Measurements from ENCODE around the gene MBD6.

The MBD6 gene

GRCh38 chr12:57522011-57522886, at the start of gene MBD6:
MBD6 (plus strand) TSS chr12:57522824; CDS start chr12:57524304, 1,480 bp downstream.
- H3K9me3 ChIP-seq (replicated peaks; ENCODE audit: insufficient read depth, low read length) = no peaks in the 10 kb centered on the region
- DNase-seq = peak; percentile 93
- H3F3A ChIP-seq (ENCODE audit: insufficient read depth, low read length) = peaks cover 34% of the 10 kb centered on the region
- TF ChIP-seq EZH2 (optimal IDR thresholded peaks at IDR 0.05; ENCODE audit: low read depth, low read length) (no peak), EZH2phosphoT487 (IDR thresholded peaks at IDR 0.05; ENCODE audit: low read length) (no peak), CTCF (IDR thresholded peaks at IDR 0.05; ENCODE audit: low read length) (0 out of 2 replicates have a peak, but pooled peaks have one; percentile 10)
- H3K4me3 ChIP-seq (ENCODE audit: low read length) = peak within 1 kb of the TSS; percentile 87
- H3K27ac ChIP-seq (ENCODE audit: low read length) = peak within 1 kb of the TSS; percentile 92
- peaks cover 23% of the 10 kb centered on the region for H3K4me1 ChIP-seq (ENCODE audit: low read length)
- H3K36me3 ChIP-seq (replicated peaks; ENCODE audit: insufficient read depth, low read length) = no peaks in the 10 kb centered on the region
- H3K9ac ChIP-seq (ENCODE audit: low read length) = peak within 1 kb of the TSS; percentile 73
- peak within 1 kb of the TSS; percentile 55 for H2AFZ ChIP-seq (ENCODE audit: low read length)
- no peaks in the 10 kb centered on the region for H4K20me1 ChIP-seq (ENCODE audit: insufficient read depth, low read length)
- no peaks in the 10 kb centered on the region for H3K9me2 ChIP-seq (replicated peaks; ENCODE audit: insufficient read depth, low read length)
- no peaks in the 10 kb centered on the region for H3K27me3 ChIP-seq (replicated peaks; ENCODE audit: insufficient read depth, low read length)
- peak within 1 kb of the TSS; percentile 84 for H3K4me2 ChIP-seq (ENCODE audit: low read depth, low read length)
- H3K79me2 ChIP-seq (ENCODE audit: low read length) = peaks cover 64% of the 10 kb centered on the region

GRCh38 chr12:57473392-57473791, 49.2 kb upstream of the MBD6 start:
- Histone ChIP-seq H3K4me3 (ENCODE audit: low read length) (no peak overlapping the region), H3K27ac (ENCODE audit: low read length) (no peak overlapping the region), H4K20me1 (ENCODE audit: insufficient read depth, low read length) (no peaks in the 10 kb centered on the region), H3F3A (ENCODE audit: insufficient read depth, low read length) (no peaks in the 10 kb centered on the region), H3K79me2 (ENCODE audit: low read length) (no peaks in the 10 kb centered on the region), H3K9ac (ENCODE audit: low read length) (no peak overlapping the region), H3K36me3 (replicated peaks; ENCODE audit: insufficient read depth, low read length) (no peaks in the 10 kb centered on the region), H3K9me2 (replicated peaks; ENCODE audit: insufficient read depth, low read length) (no peaks in the 10 kb centered on the region), H3K27me3 (replicated peaks; ENCODE audit: insufficient read depth, low read length) (0 out of 2 replicates have a peak, but pooled peaks cover under 1% of the 10 kb centered on the region), H3K9me3 (replicated peaks; ENCODE audit: insufficient read depth, low read length) (no peaks in the 10 kb centered on the region), H2AFZ (ENCODE audit: low read length) (no peak overlapping the region), H3K4me1 (ENCODE audit: low read length) (peaks cover 8% of the 10 kb centered on the region; the same call in 1 of the 2 replicates), H3K4me2 (ENCODE audit: low read depth, low read length) (no peak overlapping the region)
- DNase-seq = no peak
- TF ChIP-seq CTCF (IDR thresholded peaks at IDR 0.05; ENCODE audit: low read length) = no peak
- TF ChIP-seq EZH2 (optimal IDR thresholded peaks at IDR 0.05; ENCODE audit: low read depth, low read length) = no peak
- TF ChIP-seq EZH2phosphoT487 (IDR thresholded peaks at IDR 0.05; ENCODE audit: low read length) = no peak

DNA sequence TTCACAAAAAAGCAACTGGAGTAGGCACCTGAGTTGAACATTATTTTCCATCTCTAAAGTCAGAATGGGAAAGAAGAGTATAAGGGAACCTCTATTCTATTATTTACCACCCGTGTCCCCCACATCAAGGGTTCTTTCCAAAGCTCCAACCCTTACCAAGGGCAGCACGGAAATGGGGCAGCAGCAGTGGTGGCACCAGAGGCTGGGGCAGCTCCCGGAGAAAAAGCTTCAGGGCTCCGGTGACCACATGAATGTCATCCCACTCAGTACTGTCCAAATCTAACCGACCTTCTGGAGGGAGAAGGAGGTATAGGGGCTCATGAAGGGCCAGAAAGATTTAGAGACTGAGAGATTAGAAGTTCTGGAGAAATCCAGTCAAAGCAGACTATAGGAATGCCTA, 48.7 kb upstream of the MBD6 start:
- Histone ChIP-seq H3K4me1 (ENCODE audit: low read length) (peaks cover 8% of the 10 kb centered on the region; the same call in 1 of the 2 replicates), H3K27ac (ENCODE audit: low read length) (no peak overlapping the region), H3K9me2 (replicated peaks; ENCODE audit: insufficient read depth, low read length) (no peaks in the 10 kb centered on the region), H3K36me3 (replicated peaks; ENCODE audit: insufficient read depth, low read length) (no peaks in the 10 kb centered on the region), H3K79me2 (ENCODE audit: low read length) (no peaks in the 10 kb centered on the region), H4K20me1 (ENCODE audit: insufficient read depth, low read length) (no peaks in the 10 kb centered on the region), H3K9me3 (replicated peaks; ENCODE audit: insufficient read depth, low read length) (no peaks in the 10 kb centered on the region), H2AFZ (ENCODE audit: low read length) (no peak overlapping the region), H3K27me3 (replicated peaks; ENCODE audit: insufficient read depth, low read length) (no peaks in the 10 kb centered on the region), H3K9ac (ENCODE audit: low read length) (no peak overlapping the region), H3K4me3 (ENCODE audit: low read length) (no peak overlapping the region), H3F3A (ENCODE audit: insufficient read depth, low read length) (no peaks in the 10 kb centered on the region), H3K4me2 (ENCODE audit: low read depth, low read length) (no peak overlapping the region)
- no peak for TF ChIP-seq CTCF (IDR thresholded peaks at IDR 0.05; ENCODE audit: low read length)
- no peak for TF ChIP-seq EZH2 (optimal IDR thresholded peaks at IDR 0.05; ENCODE audit: low read depth, low read length)
- TF ChIP-seq EZH2phosphoT487 (IDR thresholded peaks at IDR 0.05; ENCODE audit: low read length) = no peak
- DNase-seq = no peak

Measured in MM.1S (cell line).